Trophoblast cell (in vitro differentiated cells and primary cell): Measurements from ENCODE around the gene LIPA.

Experiments used
- DNase-seq, 2 donors: peaks; one replicate each; pipeline ENCODE4 v3.0.0-alpha.2; 2016
- H2AFZ ChIP-seq: 2 replicates; pipeline ENCODE4 v1.6.1; 2013; ENCODE audit warnings: low read length, moderate library complexity, mild to moderate bottlenecking; ENCODE audit not compliant: insufficient read depth, poor library complexity
- H2AK5ac ChIP-seq: 2 replicates; pipeline ENCODE4 v1.6.1; 2013; ENCODE audit warnings: mild to moderate bottlenecking, low read length
- H2BK120ac ChIP-seq: 2 replicates; pipeline ENCODE4 v1.6.1; 2013; ENCODE audit warnings: low read length, mild to moderate bottlenecking, moderate library complexity; ENCODE audit not compliant: insufficient read depth, poor library complexity
- H2BK12ac ChIP-seq: 2 replicates; pipeline ENCODE4 v1.6.1; 2013; ENCODE audit warnings: mild to moderate bottlenecking, low read length, moderate library complexity
- H2BK5ac ChIP-seq: 2 replicates; pipeline ENCODE4 v1.6.1; 2013; ENCODE audit warnings: low read length, low read depth, moderate library complexity, mild to moderate bottlenecking; ENCODE audit not compliant: poor library complexity
- H3K14ac ChIP-seq: 2 replicates; pipeline ENCODE4 v1.6.1; 2013; ENCODE audit warnings: mild to moderate bottlenecking, low read length
- H3K18ac ChIP-seq: 2 replicates; pipeline ENCODE4 v1.6.1; 2013; ENCODE audit warnings: mild to moderate bottlenecking, low read length
- H3K23ac ChIP-seq: 2 replicates; pipeline ENCODE4 v1.6.1; 2013; ENCODE audit warnings: low read length
- H3K27ac ChIP-seq: 2 replicates; pipeline ENCODE4 v1.5.1; 2013; ENCODE audit warnings: low read depth, mild to moderate bottlenecking, inconsistent platforms, low read length, moderate library complexity
- H3K27me3 ChIP-seq: 2 replicates; pipeline ENCODE4 v1.6.1; 2013; ENCODE audit warnings: inconsistent platforms, mild to moderate bottlenecking, low read length, moderate library complexity; ENCODE audit not compliant: insufficient read depth
- H3K36me3 ChIP-seq, 2 experiments: 1 replicate in 1 of 2; 2 replicates in 1 of 2; pipeline ENCODE4 v1.6.1; 2013; ENCODE audit warnings: low read length in 2 of 2, mild to moderate bottlenecking in 2 of 2, moderate library complexity in 1 of 2; ENCODE audit not compliant: insufficient read depth in 2 of 2, control insufficient read depth in 1 of 2
- H3K4ac ChIP-seq: 2 replicates; pipeline ENCODE4 v1.6.1; 2013; ENCODE audit warnings: low read depth, mild to moderate bottlenecking, low read length, moderate library complexity
- H3K4me1 ChIP-seq, 2 experiments: 1 replicate in 1 of 2; 2 replicates in 1 of 2; pipeline ENCODE4 v1.6.1; 2013; ENCODE audit warnings: low read length in 2 of 2, mild to moderate bottlenecking in 2 of 2, moderate library complexity in 1 of 2; ENCODE audit not compliant: insufficient read depth in 2 of 2, control insufficient read depth in 1 of 2
- H3K4me2 ChIP-seq: 2 replicates; pipeline ENCODE4 v1.6.1; 2013; ENCODE audit warnings: inconsistent platforms, mild to moderate bottlenecking, low read length, moderate library complexity
- H3K4me3 ChIP-seq: 2 replicates; pipeline ENCODE4 v1.5.1; 2013; ENCODE audit warnings: mild to moderate bottlenecking, low read depth, low read length, inconsistent platforms
- H3K79me1 ChIP-seq: one replicate; pipeline ENCODE4 v1.6.1; 2013; ENCODE audit warnings: low read length
- H3K79me2 ChIP-seq: 2 replicates; pipeline ENCODE4 v1.6.1; 2013; ENCODE audit warnings: low read length, mild to moderate bottlenecking; ENCODE audit not compliant: control insufficient read depth, insufficient read depth, poor library complexity
- H3K9ac ChIP-seq: 2 replicates; pipeline ENCODE4 v1.6.1; 2013; ENCODE audit warnings: mild to moderate bottlenecking, low read length
- H3K9me3 ChIP-seq: 2 replicates; pipeline ENCODE4 v1.6.1; 2013; ENCODE audit warnings: low read depth, mild to moderate bottlenecking, control low read depth, inconsistent platforms, low read length; ENCODE audit not compliant: insufficient read depth
- H4K12ac ChIP-seq: 2 replicates; pipeline ENCODE4 v1.6.1; 2013; ENCODE audit warnings: low read depth, mild to moderate bottlenecking, low read length, moderate library complexity
- H4K8ac ChIP-seq: 2 replicates; pipeline ENCODE4 v1.6.1; 2013; ENCODE audit warnings: low read depth, mild to moderate bottlenecking, low read length, moderate library complexity
- H4K91ac ChIP-seq: one replicate; pipeline ENCODE4 v1.6.1; 2013; ENCODE audit warnings: low read depth, mild to moderate bottlenecking, low read length, moderate library complexity
- WGBS: extraction: QIAGEN DNeasy Blood & Tissue Kit; methylation state at CpG from one replicate; pipeline ENCODE4 v1.1.7; 2013; ENCODE audit warnings: missing lambda C conversion rate; ENCODE audit not compliant: insufficient read length, insufficient coverage; ENCODE audit errors: extremely low coverage; 5-methylcytosine and 5-hydroxymethylcytosine counted together

Gene LIPA

GRCh38 chr10:89263531-89263930 lies 12.0 kb upstream of the LIPA start:
- WGBS: no CpG with 5 or more reads among the region's 1 CpG
- no peak overlapping the region for H3K9ac ChIP-seq
- no peaks in the 10 kb centered on the region for H3K27me3 ChIP-seq
- no peak for DNase-seq
- H3K4me1 ChIP-seq: peaks cover 3 to 11% of the 10 kb centered on the region in 2 experiments
- H3K27ac ChIP-seq: no peak overlapping the region
- no peak overlapping the region for H3K4me2 ChIP-seq
- no peak overlapping the region for H4K12ac ChIP-seq
- H2BK12ac ChIP-seq: no peak overlapping the region
- peaks cover 3% of the 10 kb centered on the region for H3K9me3 ChIP-seq
- H3K4ac ChIP-seq: no peak overlapping the region
- H3K18ac ChIP-seq: no peak overlapping the region
- no peak overlapping the region for H3K14ac ChIP-seq
- no peak overlapping the region for H2AFZ ChIP-seq
- no peak overlapping the region for H3K23ac ChIP-seq
- no peak overlapping the region for H3K4me3 ChIP-seq
- H4K8ac ChIP-seq: no peak overlapping the region
- H3K79me2 ChIP-seq: no peaks in the 10 kb centered on the region
- no peak overlapping the region for H4K91ac ChIP-seq
- H2BK120ac ChIP-seq: no peak overlapping the region
- H3K36me3 ChIP-seq: no peaks in the 10 kb centered on the region
- peaks cover 2% of the 10 kb centered on the region for H3K79me1 ChIP-seq
- H2BK5ac ChIP-seq: no peak overlapping the region
- H2AK5ac ChIP-seq: no peak overlapping the region

- Histone ChIP-seq H3K4me1 (peaks cover 3 to 11% of the 10 kb centered on the region in 2 experiments), H4K91ac (no peak overlapping the region), H3K18ac (no peak overlapping the region), H3K27me3 (no peaks in the 10 kb centered on the region), H2BK120ac (no peak overlapping the region), H3K23ac (no peak overlapping the region), H3K79me2 (no peaks in the 10 kb centered on the region), H2BK12ac (no peak overlapping the region), H2AK5ac (no peak overlapping the region), H3K4me3 (no peak overlapping the region), H3K14ac (no peak overlapping the region), H3K9ac (no peak overlapping the region), H4K12ac (no peak overlapping the region), H3K4ac (no peak overlapping the region), H2BK5ac (no peak overlapping the region), H3K9me3 (peaks cover 3% of the 10 kb centered on the region), H3K4me2 (no peak overlapping the region), H2AFZ (no peak overlapping the region), H3K79me1 (peaks cover 2% of the 10 kb centered on the region), H3K27ac (no peak overlapping the region), H4K8ac (no peak overlapping the region), H3K36me3 (no peaks in the 10 kb centered on the region)
- WGBS: no CpG with 5 or more reads among the region's 1 CpG
- no peak for DNase-seq
Observed at GRCh38 chr10:89263091-89263490, 11.5 kb upstream of the LIPA start.

- Histone ChIP-seq H2AK5ac (no peak overlapping the region), H3K18ac (no peak overlapping the region), H3K9me3 (peaks cover 3% of the 10 kb centered on the region), H3K4me3 (no peak overlapping the region), H2BK120ac (no peak overlapping the region), H2AFZ (no peak overlapping the region), H3K27ac (no peak overlapping the region), H3K9ac (no peak overlapping the region), H3K4ac (no peak overlapping the region), H4K12ac (no peak overlapping the region), H4K8ac (no peak overlapping the region), H3K79me2 (no peaks in the 10 kb centered on the region), H3K79me1 (peaks cover 2% of the 10 kb centered on the region), H3K4me2 (no peak overlapping the region), H2BK12ac (no peak overlapping the region), H3K27me3 (no peaks in the 10 kb centered on the region), H3K4me1 (peaks cover 3 to 11% of the 10 kb centered on the region in 2 experiments), H3K36me3 (no peaks in the 10 kb centered on the region), H2BK5ac (no peak overlapping the region), H3K23ac (no peak overlapping the region), H4K91ac (no peak overlapping the region), H3K14ac (no peak overlapping the region)
- WGBS: no CpG with 5 or more reads among the region's 5 CpGs
- DNase-seq: peak; percentile 94 to 99
Observed at GRCh38 chr10:89262086-89263051, 10.8 kb upstream of the LIPA start.

- Histone ChIP-seq H3K9ac (no peak overlapping the region), H4K12ac (no peak overlapping the region), H3K23ac (no peak overlapping the region), H3K79me1 (peaks cover 2% of the 10 kb centered on the region), H2AFZ (no peak overlapping the region), H2BK5ac (no peak overlapping the region), H3K27me3 (no peaks in the 10 kb centered on the region), H3K4me3 (no peak overlapping the region), H3K4me1 (peaks cover 3 to 11% of the 10 kb centered on the region in 2 experiments), H4K8ac (no peak overlapping the region), H4K91ac (no peak overlapping the region), H3K14ac (no peak overlapping the region), H3K79me2 (no peaks in the 10 kb centered on the region), H2BK120ac (no peak overlapping the region), H2BK12ac (no peak overlapping the region), H3K4me2 (no peak overlapping the region), H3K9me3 (peaks cover 4% of the 10 kb centered on the region), H2AK5ac (no peak overlapping the region), H3K36me3 (no peaks in the 10 kb centered on the region), H3K4ac (no peak overlapping the region), H3K18ac (no peak overlapping the region), H3K27ac (no peak overlapping the region)
- no CpG with 5 or more reads among the region's 1 CpG for WGBS
- DNase-seq: no peak
Observed at GRCh38 chr10:89258881-89259280, 7.3 kb upstream of the LIPA start.
